Loucy (cell line): Measurements from ENCODE around the gene N4BP2.
"Not testable (repeated sequence)": the region's sequence is repeated elsewhere in the genome, so short reads cannot be mapped to it uniquely, and the experiment has no call there.

Experiments
- H2AFZ ChIP-seq: fragments of 200-600 bp; sonication (generic); 2 replicates; pipeline ENCODE4 v1.6.0; 2016; ENCODE audit warnings: antibody characterized with exemption, mild to moderate bottlenecking, low read length, moderate library complexity
- H3F3A ChIP-seq: fragments of 200-600 bp; 2 replicates; pipeline ENCODE4 v1.6.0; 2016; ENCODE audit warnings: antibody characterized with exemption, low read depth, mild to moderate bottlenecking
- H3K27me3 ChIP-seq: fragments of 200-600 bp; sonication (generic); 2 replicates; pipeline ENCODE4 v1.6.1; 2014; ENCODE audit warnings: low read length, mild to moderate bottlenecking; ENCODE audit not compliant: insufficient read depth, poor library complexity, severe bottlenecking
- H3K36me3 ChIP-seq: fragments of 200-600 bp; sonication (generic); 2 replicates; pipeline ENCODE4 v1.6.1; 2016; ENCODE audit warnings: low read length; ENCODE audit not compliant: insufficient read depth
- H3K4me1 ChIP-seq: fragments of 200-600 bp; sonication (generic); 2 replicates; pipeline ENCODE4 v1.5.1; 2014; ENCODE audit warnings: low read length, mild to moderate bottlenecking; ENCODE audit not compliant: insufficient read depth, poor library complexity, severe bottlenecking
- H3K4me2 ChIP-seq: fragments of 200-600 bp; sonication (generic); 2 replicates; pipeline ENCODE4 v1.6.0; 2014; ENCODE audit warnings: antibody characterized with exemption, low read length, low read depth, mild to moderate bottlenecking; ENCODE audit not compliant: poor library complexity, severe bottlenecking
- H3K4me3 ChIP-seq: fragments of 200-600 bp; sonication (generic); 2 replicates; pipeline ENCODE4 v1.5.1; 2014; ENCODE audit warnings: low read length, mild to moderate bottlenecking, mixed read lengths; ENCODE audit not compliant: poor library complexity, severe bottlenecking
- H3K79me2 ChIP-seq: fragments of 200-600 bp; sonication (generic); 2 replicates; pipeline ENCODE4 v1.6.1; 2014; ENCODE audit warnings: low read length; ENCODE audit not compliant: insufficient read depth
- H3K9ac ChIP-seq: fragments of 200-600 bp; sonication (generic); 2 replicates; pipeline ENCODE4 v1.6.0; 2014; ENCODE audit warnings: mild to moderate bottlenecking, low read depth, low read length, moderate library complexity; ENCODE audit not compliant: poor library complexity, severe bottlenecking
- H3K9me2 ChIP-seq: fragments of 200-600 bp; sonication (generic); replicated peaks from 2 replicates; pipeline ENCODE4 v1.6.1; 2016; ENCODE audit warnings: low read depth, low read length, mixed read lengths
- H3K9me3 ChIP-seq: fragments of 200-600 bp; sonication (generic); 2 replicates; pipeline ENCODE4 v1.6.1; 2014; ENCODE audit warnings: mild to moderate bottlenecking, antibody characterized with exemption, low read length, low read depth; ENCODE audit not compliant: insufficient read depth
- H4K20me1 ChIP-seq: fragments of 200-600 bp; sonication (generic); 2 replicates; pipeline ENCODE4 v1.6.0; 2014; ENCODE audit warnings: antibody characterized with exemption, low read length, mild to moderate bottlenecking; ENCODE audit not compliant: insufficient read depth, poor library complexity, severe bottlenecking
- CTCF ChIP-seq: fragments of 200-600 bp; sonication (generic); conservative IDR thresholded peaks from 2 replicates; pipeline ENCODE4 v1.5.1; 2014; ENCODE audit warnings: mild to moderate bottlenecking, antibody characterized with exemption, low read length
- EZH2phosphoT487 ChIP-seq: fragments of 200-600 bp; IDR thresholded peaks from 2 replicates; pipeline ENCODE4 v1.6.1; 2018; ENCODE audit warnings: antibody characterized with exemption, mild to moderate bottlenecking, moderate library complexity, borderline replicate concordance

The N4BP2 gene

DNA sequence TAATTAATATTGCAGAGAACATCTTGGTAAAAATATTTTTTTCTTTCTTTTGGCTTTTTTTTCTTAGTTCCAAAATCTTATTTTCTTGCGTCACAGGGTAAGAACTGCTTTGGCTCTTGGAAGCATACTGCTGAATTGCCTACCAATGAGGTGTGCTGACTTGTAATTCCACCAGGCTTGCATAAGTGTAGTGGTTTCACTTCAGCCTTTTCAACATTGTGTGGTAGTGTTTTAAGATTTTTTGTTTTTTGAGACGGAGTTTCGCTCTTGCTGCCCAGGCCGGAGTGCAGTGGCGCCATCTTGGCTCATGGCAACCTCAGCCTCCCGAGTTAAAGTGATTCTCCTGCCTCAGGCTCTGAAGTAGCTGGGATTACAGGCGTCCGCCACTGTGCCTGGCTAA is 42.4 kb downstream of the N4BP2 start:
- H3K4me3 ChIP-seq: no peak overlapping the region
- H3K4me2 ChIP-seq: no peak overlapping the region
- no peak overlapping the region for H3K9ac ChIP-seq
- H2AFZ ChIP-seq: no peak overlapping the region
- no peak for TF ChIP-seq EZH2phosphoT487
- H3K27me3 ChIP-seq: no peaks in the 10 kb centered on the region
- no peaks in the 10 kb centered on the region for H3K9me2 ChIP-seq
- no peaks in the 10 kb centered on the region for H3K4me1 ChIP-seq
- H4K20me1 ChIP-seq: no peaks in the 10 kb centered on the region
- H3K79me2 ChIP-seq: peaks cover 36% of the 10 kb centered on the region
- H3K9me3 ChIP-seq: no peaks in the 10 kb centered on the region
- peaks cover 24% of the 10 kb centered on the region; the same call in 1 of the 2 replicates for H3K36me3 ChIP-seq
- no peaks in the 10 kb centered on the region for H3F3A ChIP-seq

DNA sequence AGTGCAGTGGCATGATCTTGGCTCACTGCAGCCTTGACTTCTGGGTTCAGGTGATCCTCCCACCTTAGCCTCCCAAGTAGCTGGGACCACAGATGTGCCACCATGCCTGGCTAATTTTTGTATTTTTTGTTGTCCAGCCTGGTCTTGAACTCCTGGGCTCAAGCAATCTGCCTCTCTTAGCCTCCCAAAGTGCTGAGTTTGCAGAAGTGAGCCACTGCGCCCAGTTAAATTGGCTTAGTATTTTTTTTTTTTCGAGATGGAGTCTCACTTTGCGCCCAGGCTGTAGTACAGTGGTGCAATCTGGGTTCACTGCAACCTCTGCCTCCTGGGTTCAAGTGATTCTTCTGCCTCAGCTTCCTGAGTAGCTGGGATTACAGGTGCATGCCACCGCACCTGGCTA is 50.5 kb downstream of the N4BP2 start:
- H3K36me3 ChIP-seq: peaks cover 46% of the 10 kb centered on the region; the same call in 1 of the 2 replicates

GRCh38 chr4:40112027-40112792 is 55.6 kb downstream of the N4BP2 start:
- Histone ChIP-seq H3K9me2 (no peaks in the 10 kb centered on the region), H3F3A (no peaks in the 10 kb centered on the region), H2AFZ (no peak overlapping the region)

More for the DNA sequence above, 50.5 kb downstream of the N4BP2 start:
- not testable (repeated sequence) for H3K9me2 ChIP-seq, H3K4me3 ChIP-seq, H2AFZ ChIP-seq, H3K27me3 ChIP-seq, H3K4me1 ChIP-seq, H3K9ac ChIP-seq, H4K20me1 ChIP-seq, H3K4me2 ChIP-seq, H3K9me3 ChIP-seq, H3F3A ChIP-seq, H3K79me2 ChIP-seq

GRCh38 chr4:40114206-40114605 is 57.6 kb downstream of the N4BP2 start:
- no peaks in the 10 kb centered on the region for H3K9me3 ChIP-seq
- H4K20me1 ChIP-seq: no peaks in the 10 kb centered on the region
- H3K36me3 ChIP-seq: peaks cover 42% of the 10 kb centered on the region; the same call in 1 of the 2 replicates
- H3K79me2 ChIP-seq: no peaks in the 10 kb centered on the region
- H3K27me3 ChIP-seq: no peaks in the 10 kb centered on the region
- H3F3A ChIP-seq: no peaks in the 10 kb centered on the region
- H3K4me2 ChIP-seq: peak overlapping the region; percentile 5
- no peaks in the 10 kb centered on the region for H3K9me2 ChIP-seq
- no peak overlapping the region for H2AFZ ChIP-seq
- TF ChIP-seq EZH2phosphoT487: no peak
- TF ChIP-seq CTCF: no peak
- H3K4me1 ChIP-seq: peaks cover 8% of the 10 kb centered on the region
- H3K4me3 ChIP-seq: no peak overlapping the region
- no peak overlapping the region for H3K9ac ChIP-seq

More at GRCh38 chr4:40112027-40112792, 55.6 kb downstream of the N4BP2 start:
- peaks cover 8% of the 10 kb centered on the region for H3K4me1 ChIP-seq
- H3K36me3 ChIP-seq: peaks cover 37% of the 10 kb centered on the region; the same call in 1 of the 2 replicates
- no peak overlapping the region for H3K4me3 ChIP-seq
- H3K9ac ChIP-seq: no peak overlapping the region
- no peaks in the 10 kb centered on the region for H4K20me1 ChIP-seq
- no peak for TF ChIP-seq CTCF
- no peak for TF ChIP-seq EZH2phosphoT487
- no peak overlapping the region for H3K4me2 ChIP-seq
- H3K9me3 ChIP-seq: no peaks in the 10 kb centered on the region
- no peaks in the 10 kb centered on the region for H3K79me2 ChIP-seq
- H3K27me3 ChIP-seq: no peaks in the 10 kb centered on the region
